Stimulated activated effector memory CD8-positive, alpha-beta T cell treated with anti-CD3 and anti-CD28 coated beads, Interleukin-12 subunit alpha, Interleukin-12 subunit beta, amount 100 ng/mL, for 72 hours (primary cell): ENCODE results near the gene ADIPOR2.
A peak's percentile ranks its signal among the peaks of the same experiment; 100 is the strongest.

Experiments
- ATAC-seq: fragments of 150-1000 bp; cut with Tn5 transposase; 2 replicates; pipeline ENCODE4 v1.10.0; 2021
- DNase-seq, 2 donors: peaks; one replicate each; pipeline ENCODE4 v3.0.0; 2021 to 2022; ENCODE audit warnings: low spot score in 2 of 2
- H3K27ac Mint-ChIP-seq: one replicate; pipeline ENCODE4 v1.8.0; 2022; ENCODE audit warnings: mild to moderate bottlenecking, mixed read lengths
- H3K36me3 Mint-ChIP-seq: one replicate; pipeline ENCODE4 v1.8.0; 2022; ENCODE audit warnings: mild to moderate bottlenecking, mixed read lengths
- H3K4me1 Mint-ChIP-seq: one replicate; pipeline ENCODE4 v1.8.0; 2022; ENCODE audit warnings: mixed read lengths
- H3K4me3 Mint-ChIP-seq: one replicate; pipeline ENCODE4 v1.8.0; 2022; ENCODE audit warnings: mild to moderate bottlenecking, mixed read lengths
- H3K9me3 Mint-ChIP-seq: one replicate; pipeline ENCODE4 v1.8.0; 2022; ENCODE audit warnings: mixed read lengths

ADIPOR2 gene

GRCh38 chr12:1690578-1691122, at the start of gene ADIPOR2:
Gene ADIPOR2, plus strand, starts transcription at chr12:1691070. Its CDS starts 63,274 bp downstream, at chr12:1754344.
- peak; percentile 88 to 96 for DNase-seq
- peaks cover 41% of the 10 kb centered on the region for H3K36me3 Mint-ChIP-seq
- peak; percentile 99 for ATAC-seq
- no peaks in the 10 kb centered on the region for H3K9me3 Mint-ChIP-seq
- peak within 1 kb of the TSS; percentile 97 for H3K27ac Mint-ChIP-seq
- peak within 1 kb of the TSS; percentile 88 for H3K4me3 Mint-ChIP-seq
- peaks cover 38% of the 10 kb centered on the region for H3K4me1 Mint-ChIP-seq

- DNase-seq: no peak
- no peak for ATAC-seq
- no peak overlapping the region for H3K4me3 Mint-ChIP-seq
- no peaks in the 10 kb centered on the region for H3K36me3 Mint-ChIP-seq
- H3K9me3 Mint-ChIP-seq: no peaks in the 10 kb centered on the region
- no peak overlapping the region for H3K27ac Mint-ChIP-seq
- no peaks in the 10 kb centered on the region for H3K4me1 Mint-ChIP-seq
These were observed 48.4 kb upstream of the ADIPOR2 start for GRCh38 chr12:1642513-1642912.

- no peak for ATAC-seq
- H3K27ac Mint-ChIP-seq: no peak overlapping the region
These were observed 47.8 kb upstream of the ADIPOR2 start for GRCh38 chr12:1643043-1643442.

GRCh38 chr12:1643905-1644533, 46.9 kb upstream of the ADIPOR2 start:
- H3K27ac Mint-ChIP-seq: no peak overlapping the region
- DNase-seq (no peak), ATAC-seq (no peak)
- no peaks in the 10 kb centered on the region for H3K36me3 Mint-ChIP-seq
- no peak overlapping the region for H3K4me3 Mint-ChIP-seq
- no peaks in the 10 kb centered on the region for H3K4me1 Mint-ChIP-seq
- H3K9me3 Mint-ChIP-seq: no peaks in the 10 kb centered on the region

More at GRCh38 chr12:1643043-1643442, 47.8 kb upstream of the ADIPOR2 start:
- Mint-ChIP-seq H3K9me3 (no peaks in the 10 kb centered on the region), H3K4me1 (no peaks in the 10 kb centered on the region), H3K4me3 (no peak overlapping the region), H3K36me3 (no peaks in the 10 kb centered on the region)
- DNase-seq: no peak

- DNase-seq: no peak
- Mint-ChIP-seq H3K27ac (no peak overlapping the region), H3K9me3 (no peaks in the 10 kb centered on the region), H3K4me1 (no peaks in the 10 kb centered on the region), H3K36me3 (no peaks in the 10 kb centered on the region), H3K4me3 (no peak overlapping the region)
- ATAC-seq: no peak
These were observed 46.1 kb upstream of the ADIPOR2 start for GRCh38 chr12:1644534-1645438.

GRCh38 chr12:1645819-1646218, 45.1 kb upstream of the ADIPOR2 start:
- Mint-ChIP-seq H3K9me3 (no peaks in the 10 kb centered on the region), H3K4me1 (no peaks in the 10 kb centered on the region), H3K27ac (no peak overlapping the region), H3K36me3 (no peaks in the 10 kb centered on the region), H3K4me3 (no peak overlapping the region)
- DNase-seq: no peak
- ATAC-seq: no peak

GRCh38 chr12:1646569-1647284, 44.1 kb upstream of the ADIPOR2 start:
- Mint-ChIP-seq H3K36me3 (no peaks in the 10 kb centered on the region), H3K27ac (no peak overlapping the region), H3K4me3 (no peak overlapping the region), H3K9me3 (no peaks in the 10 kb centered on the region), H3K4me1 (no peaks in the 10 kb centered on the region)
- DNase-seq (no peak), ATAC-seq (no peak)

- ATAC-seq: no peak
- Mint-ChIP-seq H3K4me3 (no peak overlapping the region), H3K9me3 (no peaks in the 10 kb centered on the region), H3K4me1 (no peaks in the 10 kb centered on the region), H3K27ac (no peak overlapping the region), H3K36me3 (no peaks in the 10 kb centered on the region)
- no peak for DNase-seq
These were observed 43.6 kb upstream of the ADIPOR2 start for GRCh38 chr12:1647285-1647669.

- H3K4me3 Mint-ChIP-seq: no peak overlapping the region
- H3K27ac Mint-ChIP-seq: no peak overlapping the region
- H3K9me3 Mint-ChIP-seq: no peaks in the 10 kb centered on the region
- no peaks in the 10 kb centered on the region for H3K36me3 Mint-ChIP-seq
- no peak for ATAC-seq
- no peaks in the 10 kb centered on the region for H3K4me1 Mint-ChIP-seq
- DNase-seq: no peak
These were observed 40.5 kb upstream of the ADIPOR2 start for GRCh38 chr12:1650260-1650977.

- H3K9me3 Mint-ChIP-seq: no peaks in the 10 kb centered on the region
- DNase-seq (no peak), ATAC-seq (no peak)
- no peak overlapping the region for H3K27ac Mint-ChIP-seq
- no peaks in the 10 kb centered on the region for H3K4me1 Mint-ChIP-seq
- no peak overlapping the region for H3K4me3 Mint-ChIP-seq
- H3K36me3 Mint-ChIP-seq: no peaks in the 10 kb centered on the region
These were observed 39.9 kb upstream of the ADIPOR2 start for GRCh38 chr12:1650978-1651361.

- Mint-ChIP-seq H3K4me1 (no peaks in the 10 kb centered on the region), H3K36me3 (no peaks in the 10 kb centered on the region), H3K4me3 (no peak overlapping the region)
These were observed 38.9 kb upstream of the ADIPOR2 start for GRCh38 chr12:1651946-1652345.

GRCh38 chr12:1655225-1655788, 35.6 kb upstream of the ADIPOR2 start:
- no peak overlapping the region for H3K27ac Mint-ChIP-seq
- H3K4me3 Mint-ChIP-seq: no peak overlapping the region
- H3K9me3 Mint-ChIP-seq: no peaks in the 10 kb centered on the region
- DNase-seq (no peak), ATAC-seq (no peak)
- peaks cover 3% of the 10 kb centered on the region for H3K4me1 Mint-ChIP-seq
- H3K36me3 Mint-ChIP-seq: no peaks in the 10 kb centered on the region

More at GRCh38 chr12:1651946-1652345, 38.9 kb upstream of the ADIPOR2 start:
- Mint-ChIP-seq H3K27ac (no peak overlapping the region), H3K9me3 (no peaks in the 10 kb centered on the region)
- no peak for ATAC-seq
- no peak for DNase-seq

- ATAC-seq: no peak
- Mint-ChIP-seq H3K4me3 (no peak overlapping the region), H3K4me1 (peaks cover 7% of the 10 kb centered on the region), H3K27ac (no peak overlapping the region), H3K36me3 (peaks cover 6% of the 10 kb centered on the region), H3K9me3 (no peaks in the 10 kb centered on the region)
- DNase-seq: no peak
These were observed 34.0 kb upstream of the ADIPOR2 start for GRCh38 chr12:1656902-1657301.

- no peak for ATAC-seq
- H3K4me3 Mint-ChIP-seq: no peak overlapping the region
- H3K9me3 Mint-ChIP-seq: no peaks in the 10 kb centered on the region
- no peak overlapping the region for H3K27ac Mint-ChIP-seq
- DNase-seq: no peak
- H3K36me3 Mint-ChIP-seq: peaks cover 11% of the 10 kb centered on the region
- H3K4me1 Mint-ChIP-seq: peaks cover 8% of the 10 kb centered on the region
These were observed 33.2 kb upstream of the ADIPOR2 start for GRCh38 chr12:1657688-1658087.
